GM12872 (cell line): ENCODE measurements around the gene MESP1.
A peak's percentile ranks its signal among the peaks of the same experiment; 100 is the strongest.

Source experiments
- TF ChIP-seq, protein P1 (sequence below): IDR thresholded peaks from 3 replicates; pipeline ENCODE4 v1.5.1; 2011; ENCODE audit warnings: low read depth, mild to moderate bottlenecking, low read length, moderate library complexity; ENCODE audit not compliant: insufficient read depth

MESP1 gene

DNA sequence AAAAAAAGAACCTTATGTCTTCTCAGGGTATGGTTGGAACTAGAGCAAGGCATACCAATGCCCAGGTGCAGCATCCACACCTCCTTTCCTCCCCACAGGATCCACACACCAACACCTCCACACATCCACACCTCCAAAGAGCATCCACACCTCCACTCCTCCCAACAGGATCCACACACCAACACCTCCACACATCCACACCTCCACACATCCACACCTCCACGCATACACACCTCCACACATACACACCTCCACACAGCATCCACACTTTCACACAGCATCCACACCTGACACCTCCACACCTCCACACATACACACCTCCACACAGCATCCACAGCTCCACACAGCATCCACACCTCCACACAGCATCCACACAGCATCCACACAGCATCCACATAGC lies 5.3 kb downstream of the MESP1 start:
- TF ChIP-seq, protein P1, sequence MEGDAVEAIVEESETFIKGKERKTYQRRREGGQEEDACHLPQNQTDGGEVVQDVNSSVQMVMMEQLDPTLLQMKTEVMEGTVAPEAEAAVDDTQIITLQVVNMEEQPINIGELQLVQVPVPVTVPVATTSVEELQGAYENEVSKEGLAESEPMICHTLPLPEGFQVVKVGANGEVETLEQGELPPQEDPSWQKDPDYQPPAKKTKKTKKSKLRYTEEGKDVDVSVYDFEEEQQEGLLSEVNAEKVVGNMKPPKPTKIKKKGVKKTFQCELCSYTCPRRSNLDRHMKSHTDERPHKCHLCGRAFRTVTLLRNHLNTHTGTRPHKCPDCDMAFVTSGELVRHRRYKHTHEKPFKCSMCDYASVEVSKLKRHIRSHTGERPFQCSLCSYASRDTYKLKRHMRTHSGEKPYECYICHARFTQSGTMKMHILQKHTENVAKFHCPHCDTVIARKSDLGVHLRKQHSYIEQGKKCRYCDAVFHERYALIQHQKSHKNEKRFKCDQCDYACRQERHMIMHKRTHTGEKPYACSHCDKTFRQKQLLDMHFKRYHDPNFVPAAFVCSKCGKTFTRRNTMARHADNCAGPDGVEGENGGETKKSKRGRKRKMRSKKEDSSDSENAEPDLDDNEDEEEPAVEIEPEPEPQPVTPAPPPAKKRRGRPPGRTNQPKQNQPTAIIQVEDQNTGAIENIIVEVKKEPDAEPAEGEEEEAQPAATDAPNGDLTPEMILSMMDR, result no peak

- TF ChIP-seq, protein P1, result no peak
These were observed 5.9 kb downstream of the MESP1 start for GRCh38 chr15:89745131-89745530.

DNA sequence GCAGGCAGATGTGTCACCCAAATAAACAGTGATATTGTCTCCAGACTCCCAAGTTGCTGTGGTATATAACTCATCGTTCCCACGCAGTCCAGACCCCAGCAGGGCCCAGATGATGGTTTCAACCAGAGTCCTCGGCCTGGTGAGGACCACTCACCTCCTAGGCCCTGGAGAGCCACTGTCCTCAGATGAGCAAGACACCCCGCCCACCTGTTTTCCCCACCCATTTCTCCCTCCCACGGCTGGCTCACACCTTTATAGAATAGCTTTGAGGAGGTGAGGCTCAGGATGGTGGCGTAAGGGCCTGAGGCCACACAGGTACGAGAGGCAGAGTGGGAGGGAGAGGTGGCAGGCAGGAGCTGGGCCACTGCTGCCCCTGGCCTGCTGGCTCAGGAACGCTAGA lies 7.5 kb downstream of the MESP1 start:
- TF ChIP-seq, protein P1, result no peak

DNA sequence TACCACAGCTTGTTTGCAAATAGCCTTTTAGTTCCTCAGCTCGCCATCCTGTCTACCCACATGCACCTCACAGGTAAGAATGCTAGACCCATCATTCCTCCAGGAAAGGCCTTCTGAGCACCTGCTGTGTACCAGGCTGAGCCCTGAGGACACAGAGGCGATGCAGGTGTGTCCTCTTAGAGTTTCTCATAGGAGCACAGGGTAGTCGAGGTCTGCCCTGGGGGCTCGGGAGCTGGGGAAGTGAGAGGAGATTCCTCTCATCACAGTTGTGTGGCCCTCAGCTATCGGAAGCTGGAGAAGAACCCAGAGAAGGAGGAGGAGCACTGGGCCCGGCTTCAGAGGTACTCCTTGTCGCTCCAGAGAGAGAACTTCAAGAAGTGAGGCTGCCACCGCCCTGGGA lies 8.0 kb downstream of the MESP1 start:
- TF ChIP-seq, protein P1, result no peak

GRCh38 chr15:89740137-89740536 lies 10.9 kb downstream of the MESP1 start:
- TF ChIP-seq, protein P1, result peak; percentile 91

- TF ChIP-seq, protein P1, result no peak
These were observed 15.3 kb downstream of the MESP1 start for GRCh38 chr15:89735773-89736172.

DNA sequence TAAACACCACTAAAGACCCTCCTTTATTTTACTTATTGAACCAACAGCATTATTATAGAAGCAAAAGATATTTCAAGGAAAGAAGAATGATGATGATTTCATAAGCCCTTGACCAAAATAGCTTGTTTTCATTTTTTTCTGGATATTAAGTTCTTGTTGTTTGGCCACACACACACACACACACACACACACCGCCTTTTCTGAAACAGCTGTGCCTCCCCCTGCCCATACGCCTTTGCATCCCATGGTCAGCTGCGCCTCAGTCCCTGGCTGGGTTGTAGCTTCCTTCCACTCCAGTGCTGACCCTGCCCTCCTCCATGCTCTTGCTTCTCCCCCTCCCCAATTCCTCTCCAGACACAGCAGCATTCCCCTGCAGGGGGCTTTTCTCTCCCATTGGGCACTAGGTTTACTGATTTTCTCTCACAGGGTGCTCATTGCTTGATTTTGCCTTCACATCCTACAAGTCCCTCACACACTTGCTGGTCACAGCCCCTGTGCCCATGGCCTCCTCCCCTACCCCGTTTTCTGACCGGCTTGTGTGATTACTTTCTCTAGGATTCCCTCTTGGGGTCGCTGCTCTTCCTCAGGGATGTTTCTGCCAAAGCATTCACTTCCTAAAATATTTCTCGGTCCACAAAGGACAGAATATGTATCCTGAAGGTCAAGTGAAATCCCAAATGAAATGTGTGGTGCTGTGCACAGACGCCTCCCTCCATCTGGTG lies 18.4 kb downstream of the MESP1 start:
- TF ChIP-seq, protein P1, result no peak
